GM12872 (cell line): Measurements from ENCODE around the gene KCNH8.

Experiments
- TF ChIP-seq, protein P1 (sequence below): IDR thresholded peaks from 3 replicates; pipeline ENCODE4 v1.5.1; 2011; ENCODE audit warnings: low read depth, mild to moderate bottlenecking, low read length, moderate library complexity; ENCODE audit not compliant: insufficient read depth

The KCNH8 gene

GRCh38 chr3:19215427-19215826, 67.1 kb downstream of the KCNH8 start:
- TF ChIP-seq, protein P1, sequence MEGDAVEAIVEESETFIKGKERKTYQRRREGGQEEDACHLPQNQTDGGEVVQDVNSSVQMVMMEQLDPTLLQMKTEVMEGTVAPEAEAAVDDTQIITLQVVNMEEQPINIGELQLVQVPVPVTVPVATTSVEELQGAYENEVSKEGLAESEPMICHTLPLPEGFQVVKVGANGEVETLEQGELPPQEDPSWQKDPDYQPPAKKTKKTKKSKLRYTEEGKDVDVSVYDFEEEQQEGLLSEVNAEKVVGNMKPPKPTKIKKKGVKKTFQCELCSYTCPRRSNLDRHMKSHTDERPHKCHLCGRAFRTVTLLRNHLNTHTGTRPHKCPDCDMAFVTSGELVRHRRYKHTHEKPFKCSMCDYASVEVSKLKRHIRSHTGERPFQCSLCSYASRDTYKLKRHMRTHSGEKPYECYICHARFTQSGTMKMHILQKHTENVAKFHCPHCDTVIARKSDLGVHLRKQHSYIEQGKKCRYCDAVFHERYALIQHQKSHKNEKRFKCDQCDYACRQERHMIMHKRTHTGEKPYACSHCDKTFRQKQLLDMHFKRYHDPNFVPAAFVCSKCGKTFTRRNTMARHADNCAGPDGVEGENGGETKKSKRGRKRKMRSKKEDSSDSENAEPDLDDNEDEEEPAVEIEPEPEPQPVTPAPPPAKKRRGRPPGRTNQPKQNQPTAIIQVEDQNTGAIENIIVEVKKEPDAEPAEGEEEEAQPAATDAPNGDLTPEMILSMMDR: no peak

DNA sequence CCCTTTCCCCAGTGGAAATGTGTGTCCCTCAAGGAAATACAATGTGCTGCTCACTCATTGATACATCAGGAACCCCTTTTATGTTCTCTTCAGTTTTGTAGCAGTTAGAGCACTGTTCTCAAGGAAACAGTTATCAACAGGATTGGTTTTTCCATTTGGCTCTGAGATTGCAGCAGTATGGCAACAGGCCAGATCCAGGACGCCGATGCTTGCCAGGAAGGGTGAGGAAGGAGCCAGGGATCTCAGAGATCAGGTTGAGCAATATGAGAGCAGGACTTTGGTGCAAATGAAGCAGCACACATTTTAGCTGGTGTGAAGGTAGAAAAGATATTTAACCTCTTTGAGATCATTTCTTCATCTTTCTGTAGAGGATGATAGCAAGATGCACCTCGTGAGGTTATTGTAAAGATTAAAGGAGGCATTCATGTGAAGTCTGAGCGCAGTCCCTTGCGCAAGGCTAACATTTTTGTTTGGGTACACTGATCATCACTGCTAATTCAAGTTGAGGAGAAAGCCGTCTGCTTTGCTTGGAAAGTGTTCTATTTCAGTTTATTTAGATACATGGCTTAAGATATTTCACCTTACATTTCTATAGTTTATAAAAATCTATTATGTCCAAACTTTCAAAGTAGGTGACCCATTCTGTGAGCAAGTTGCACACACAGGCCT, 68.5 kb downstream of the KCNH8 start:
- TF ChIP-seq, protein P1: no peak

DNA sequence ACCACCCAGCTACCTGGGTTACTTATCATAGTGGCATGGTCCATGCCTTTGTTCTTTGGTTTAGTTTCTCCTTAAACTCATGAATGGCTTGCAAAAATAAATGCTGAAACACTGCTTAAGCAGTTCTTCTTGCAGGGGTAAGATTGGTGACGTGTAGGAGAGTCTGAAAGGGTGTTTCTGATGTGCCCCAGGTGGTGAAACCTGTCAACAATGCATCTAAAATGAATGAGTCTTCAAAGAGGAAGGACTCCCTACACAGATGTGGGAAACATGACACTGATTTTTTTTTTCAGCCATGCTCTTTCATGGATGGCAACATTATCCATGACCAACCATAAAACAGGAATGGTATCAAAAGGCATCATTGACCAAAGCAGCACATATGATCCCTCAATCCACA, 72.0 kb downstream of the KCNH8 start:
- TF ChIP-seq, protein P1: no peak

GRCh38 chr3:19221081-19221480, 72.8 kb downstream of the KCNH8 start:
- TF ChIP-seq, protein P1: no peak

DNA sequence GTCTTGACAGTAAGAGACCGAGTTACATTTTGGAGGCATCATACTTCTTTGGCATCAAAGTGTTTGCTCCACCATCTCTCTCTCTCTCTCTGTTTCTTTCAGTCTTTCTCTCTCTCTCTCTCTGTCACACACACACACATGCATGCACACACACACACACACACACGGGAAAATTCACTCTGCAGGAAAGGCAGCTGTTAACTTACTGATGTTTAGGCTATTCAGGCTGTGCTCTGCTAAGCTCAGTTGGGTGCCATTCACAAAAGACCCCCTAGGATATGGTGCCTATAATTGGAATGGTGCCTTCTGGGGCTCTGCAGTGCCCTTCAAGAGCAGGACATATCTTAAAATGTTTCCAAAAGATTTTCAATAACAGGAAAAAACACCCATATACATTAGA, 78.2 kb downstream of the KCNH8 start:
- TF ChIP-seq, protein P1: no peak

- TF ChIP-seq, protein P1: no peak
Measured at GRCh38 chr3:19228167-19228566, 79.9 kb downstream of the KCNH8 start.

DNA sequence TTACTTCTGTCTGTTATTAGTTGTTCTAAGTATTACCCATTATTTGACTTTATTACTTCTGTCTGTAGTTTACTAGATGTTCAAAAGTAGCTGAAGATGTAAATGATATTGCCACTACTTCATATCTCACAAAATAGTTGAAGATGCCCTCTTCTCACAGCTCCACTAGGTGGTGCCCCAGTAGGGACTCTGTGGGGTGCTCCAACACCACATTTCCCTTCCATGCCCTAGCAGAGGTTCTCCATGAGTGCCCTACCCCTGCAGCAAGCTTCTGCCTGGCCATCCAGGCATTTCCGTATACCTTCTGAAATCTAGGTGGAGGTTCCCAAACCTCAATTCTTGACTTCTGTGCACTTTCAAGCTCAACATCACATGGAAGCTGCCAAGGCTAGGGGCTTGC, 80.8 kb downstream of the KCNH8 start:
- TF ChIP-seq, protein P1: peak; percentile 31
